Fibroblast of the aortic adventitia (primary cell): ENCODE measurements around the gene IFNA21. TPM values are rescaled to one million over a fixed set of nuclear protein-coding genes. Genes with fewer than 3 reads are reported as not detected.
"Not testable (repeated sequence)": the region's sequence is repeated elsewhere in the genome, so short reads cannot be mapped to it uniquely, and the experiment has no call there.

ENCODE experiments used
- DNase-seq: peaks from one replicate; pipeline ENCODE4 v3.0.0-alpha.2; 2010; ENCODE audit warnings: low read depth
- H3K4me3 ChIP-seq: 2 replicates; pipeline ENCODE4 v1.5.1; 2011; ENCODE audit warnings: low read depth, mild to moderate bottlenecking, control low read depth, low read length, moderate library complexity
- CTCF ChIP-seq: IDR thresholded peaks from 2 replicates; pipeline ENCODE4 v1.5.1; 2011; ENCODE audit warnings: mild to moderate bottlenecking, low read length, control low read depth, inconsistent platforms; ENCODE audit not compliant: insufficient read depth
- small RNA-seq: library from RNA; depleted of rRNA; stranded (forward); fragments of <200 nt; gene quantifications from one replicate; pipeline ENCODE3, GENCODE V24; 2012
- total RNA-seq: library from RNA; depleted of rRNA; stranded (reverse); fragments of >200 nt; gene quantifications from 2 replicates; pipeline ENCODE4 v1.2.3, GENCODE V29; 2012; ENCODE audit warnings: low replicate concordance

The IFNA21 gene
- total RNA-seq, 1 donor, result not detected

GRCh38 chr9:21135736-21136135, 30.7 kb downstream of the IFNA21 start:
- TF ChIP-seq CTCF, result no peak
- H3K4me3 ChIP-seq, result no peak overlapping the region
- DNase-seq, result no peak

GRCh38 chr9:21128186-21128585, 38.3 kb downstream of the IFNA21 start:
- not testable (repeated sequence) for DNase-seq, H3K4me3 ChIP-seq

DNA sequence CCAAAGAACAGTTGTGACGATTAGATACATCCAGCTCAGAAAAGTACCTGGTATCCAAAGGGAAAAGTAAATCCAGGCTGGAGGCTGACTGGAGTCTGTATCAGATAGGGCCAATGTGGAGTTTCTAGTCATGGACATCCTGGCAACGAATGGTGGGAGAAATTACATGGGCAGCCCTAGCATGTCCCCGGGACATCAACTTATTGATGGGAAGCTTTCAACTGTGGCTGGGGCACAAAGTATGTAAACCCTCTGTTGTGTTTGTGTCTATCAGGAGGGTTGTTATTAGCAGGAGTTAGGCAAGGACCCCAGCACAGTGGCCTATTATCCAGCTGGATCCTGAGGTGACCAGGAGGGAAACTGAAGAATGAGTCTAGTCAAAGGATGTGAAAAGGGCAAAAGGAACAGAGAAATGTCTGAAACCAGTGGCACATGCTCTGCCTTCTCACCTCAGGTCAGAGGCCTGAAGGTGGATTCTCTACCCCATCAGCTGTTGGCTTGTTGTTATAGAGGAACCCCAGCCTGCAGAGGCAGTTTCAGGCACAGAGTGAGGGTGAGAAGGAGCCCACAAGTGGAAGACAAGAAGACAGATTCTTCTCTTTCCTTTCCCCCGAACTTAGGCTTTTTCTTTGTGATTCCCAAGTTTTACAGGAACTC, 44.7 kb downstream of the IFNA21 start:
- H3K4me3 ChIP-seq, result no peak overlapping the region
- DNase-seq, result no peak
- TF ChIP-seq CTCF, result no peak

- no peak for DNase-seq
- no peak for TF ChIP-seq CTCF
- H3K4me3 ChIP-seq, result no peak overlapping the region
Observed at GRCh38 chr9:21121079-21121478, 45.4 kb downstream of the IFNA21 start.

- TF ChIP-seq CTCF, result no peak
- no peak for DNase-seq
- H3K4me3 ChIP-seq, result no peak overlapping the region
Observed at GRCh38 chr9:21119093-21119770, 47.2 kb downstream of the IFNA21 start.

Small RNA genes within 50 kb of the gene (small RNA-seq; reads per million reads assigned to genes)
- gene RF00019, result not detected

Other genes with a start within 250 kb of the IFNA21 start
- 0.82 and 4.8 TPM in 2 replicates for gene HACD4, start 135.0 kb downstream of the IFNA21 start, total RNA-seq
- gene IFNB1, start 88.7 kb downstream of the IFNA21 start, total RNA-seq, result not detected in 2 replicates
- gene IFNW1, start 24.8 kb downstream of the IFNA21 start, total RNA-seq, result not detected in 2 replicates
- not detected in 2 replicates for gene IFNA4, start 20.9 kb upstream of the IFNA21 start, total RNA-seq
- not detected in 2 replicates for gene IFNA7, start 35.5 kb upstream of the IFNA21 start, total RNA-seq
- not detected in 2 replicates for gene IFNA10, start 40.5 kb upstream of the IFNA21 start, total RNA-seq
- not detected in 2 replicates for gene IFNA16, start 50.7 kb upstream of the IFNA21 start, total RNA-seq
- gene IFNA17, start 61.6 kb upstream of the IFNA21 start, total RNA-seq, result not detected in 2 replicates
- gene IFNA14, start 73.3 kb upstream of the IFNA21 start, total RNA-seq, result not detected in 2 replicates
- 0.09 TPM in 1 of 2 replicates, not detected in the other for gene IFNA5, start 138.7 kb upstream of the IFNA21 start, total RNA-seq
- gene KLHL9, start 168.7 kb upstream of the IFNA21 start, total RNA-seq, result 39.0 and 48.4 TPM in 2 replicates
- not detected in 2 replicates for gene IFNA6, start 184.2 kb upstream of the IFNA21 start, total RNA-seq
- not detected in 2 replicates for gene IFNA13, start 201.4 kb upstream of the IFNA21 start, total RNA-seq
- not detected in 2 replicates for gene IFNA2, start 218.7 kb upstream of the IFNA21 start, total RNA-seq
- gene IFNA8, start 242.5 kb upstream of the IFNA21 start, total RNA-seq, result not detected in 2 replicates